Measurements from ENCODE around the gene KRT7.

GRCh38 chr12:52266514-52266913 lies 33.5 kb downstream of the KRT7 start:
- TF ChIP-seq EZH2 (IDR thresholded peaks at IDR 0.05; ENCODE audit: borderline replicate concordance, insufficient read depth, low read depth, low read length, poor library complexity, severe bottlenecking) (no peak), CTCF (IDR thresholded peaks at IDR 0.05) (no peak)
